Mesenchymal stem cell (in vitro differentiated cells and primary cell): ENCODE measurements around the gene RBM14.

ENCODE experiments used
- DNase-seq: peaks from one replicate; pipeline ENCODE4 v3.0.0-alpha.2; 2013
- H2AFZ ChIP-seq: one replicate; pipeline ENCODE4 v1.6.1; 2013; ENCODE audit warnings: low read depth, mild to moderate bottlenecking, control low read depth, inconsistent platforms, low read length, moderate library complexity
- H2AK5ac ChIP-seq: 2 replicates; pipeline ENCODE4 v1.6.1; 2013; ENCODE audit warnings: low read length, moderate library complexity, mild to moderate bottlenecking, inconsistent platforms; ENCODE audit not compliant: severe bottlenecking
- H2BK120ac ChIP-seq: one replicate; pipeline ENCODE4 v1.6.1; 2013; ENCODE audit warnings: low read depth, mild to moderate bottlenecking, inconsistent platforms, low read length, moderate library complexity
- H2BK12ac ChIP-seq, 2 experiments: one replicate each; pipeline ENCODE4 v1.6.1; 2013; ENCODE audit warnings: inconsistent platforms in 2 of 2, low read length in 2 of 2, mild to moderate bottlenecking in 2 of 2, moderate library complexity in 2 of 2, control low read depth in 1 of 2
- H2BK15ac ChIP-seq: one replicate; pipeline ENCODE4 v1.6.1; 2013; ENCODE audit warnings: mild to moderate bottlenecking, low read depth, inconsistent platforms; ENCODE audit not compliant: poor library complexity, severe bottlenecking
- H2BK5ac ChIP-seq: 2 replicates; pipeline ENCODE4 v1.6.1; 2013; ENCODE audit warnings: low read depth, mild to moderate bottlenecking, low read length, control low read depth, inconsistent platforms; ENCODE audit not compliant: poor library complexity, severe bottlenecking
- H3K14ac ChIP-seq, 2 experiments: one replicate each; pipeline ENCODE4 v1.6.1; 2013; ENCODE audit warnings: inconsistent platforms in 2 of 2, low read length in 2 of 2, control low read depth in 1 of 2, mild to moderate bottlenecking in 1 of 2, moderate library complexity in 1 of 2
- H3K18ac ChIP-seq, 2 experiments: one replicate each; pipeline ENCODE4 v1.6.1; 2013; ENCODE audit warnings: inconsistent platforms in 2 of 2, low read length in 2 of 2, control low read depth in 1 of 2, low read depth in 1 of 2, mild to moderate bottlenecking in 1 of 2
- H3K23ac ChIP-seq, 2 experiments: one replicate each; pipeline ENCODE4 v1.6.1; 2013; ENCODE audit warnings: inconsistent platforms in 2 of 2, low read length in 2 of 2, mild to moderate bottlenecking in 2 of 2, moderate library complexity in 2 of 2, control low read depth in 1 of 2
- H3K27ac ChIP-seq: 2 replicates; pipeline ENCODE4 v1.5.1; 2013; ENCODE audit warnings: mild to moderate bottlenecking, moderate library complexity, low read length, control low read depth, inconsistent platforms; ENCODE audit not compliant: poor library complexity, severe bottlenecking
- H3K27me3 ChIP-seq, 2 experiments: 2 replicates each; pipeline versions ENCODE4 v1.6.1 to v1.7.0; 2013; ENCODE audit warnings: low read length in 2 of 2, mild to moderate bottlenecking in 2 of 2, moderate library complexity in 2 of 2, control low read depth in 1 of 2, inconsistent platforms in 1 of 2; ENCODE audit not compliant: control insufficient read depth in 1 of 2, insufficient read depth in 1 of 2
- H3K36me3 ChIP-seq, 2 experiments: 2 replicates each; pipeline versions ENCODE4 v1.6.1 to v1.7.0; 2013; ENCODE audit warnings: low read length in 2 of 2, control low read depth in 1 of 2, inconsistent platforms in 1 of 2, low read depth in 1 of 2, mild to moderate bottlenecking in 1 of 2; ENCODE audit not compliant: insufficient read depth in 2 of 2, control insufficient read depth in 1 of 2
- H3K4ac ChIP-seq, 2 experiments: one replicate each; pipeline ENCODE4 v1.6.1; 2013; ENCODE audit warnings: inconsistent platforms in 2 of 2, low read length in 2 of 2, mild to moderate bottlenecking in 2 of 2, moderate library complexity in 2 of 2, control low read depth in 1 of 2, low read depth in 1 of 2
- H3K4me1 ChIP-seq: 2 replicates; pipeline ENCODE4 v1.6.1; 2013; ENCODE audit warnings: low read depth, low read length, control low read depth; ENCODE audit not compliant: control insufficient read depth, insufficient read depth
- H3K4me2 ChIP-seq: 2 replicates; pipeline ENCODE4 v1.6.1; 2013; ENCODE audit warnings: low read length, mild to moderate bottlenecking, inconsistent platforms; ENCODE audit not compliant: poor library complexity, severe bottlenecking
- H3K4me3 ChIP-seq, 2 experiments: 2 replicates each; pipeline versions ENCODE4 v1.5.1 to v1.7.0; 2013; ENCODE audit warnings: low read length in 2 of 2, mild to moderate bottlenecking in 2 of 2, control low read depth in 1 of 2, low read depth in 1 of 2; ENCODE audit not compliant: insufficient read depth in 1 of 2
- H3K79me1 ChIP-seq: replicated peaks from 2 replicates; pipeline ENCODE4 v1.6.1; 2013; ENCODE audit warnings: mild to moderate bottlenecking, control low read depth, low read length, inconsistent platforms; ENCODE audit not compliant: poor library complexity, severe bottlenecking
- H3K9ac ChIP-seq: 2 replicates; pipeline ENCODE4 v1.7.0; 2013; ENCODE audit warnings: mild to moderate bottlenecking, low read length, moderate library complexity
- H3K9me3 ChIP-seq: 2 replicates; pipeline ENCODE4 v1.7.0; 2013; ENCODE audit warnings: mild to moderate bottlenecking, low read length; ENCODE audit not compliant: control insufficient read depth
- H4K8ac ChIP-seq: one replicate; pipeline ENCODE4 v1.6.1; 2013; ENCODE audit warnings: inconsistent platforms, mild to moderate bottlenecking, low read length, moderate library complexity
- H4K91ac ChIP-seq: one replicate; pipeline ENCODE4 v1.6.1; 2013; ENCODE audit warnings: mild to moderate bottlenecking, low read length, inconsistent platforms
- WGBS: methylation state at CpG from one replicate; pipeline ENCODE4 v1.1.7; 2013; ENCODE audit warnings: mixed read lengths; 5-methylcytosine and 5-hydroxymethylcytosine counted together

RBM14 gene

DNA sequence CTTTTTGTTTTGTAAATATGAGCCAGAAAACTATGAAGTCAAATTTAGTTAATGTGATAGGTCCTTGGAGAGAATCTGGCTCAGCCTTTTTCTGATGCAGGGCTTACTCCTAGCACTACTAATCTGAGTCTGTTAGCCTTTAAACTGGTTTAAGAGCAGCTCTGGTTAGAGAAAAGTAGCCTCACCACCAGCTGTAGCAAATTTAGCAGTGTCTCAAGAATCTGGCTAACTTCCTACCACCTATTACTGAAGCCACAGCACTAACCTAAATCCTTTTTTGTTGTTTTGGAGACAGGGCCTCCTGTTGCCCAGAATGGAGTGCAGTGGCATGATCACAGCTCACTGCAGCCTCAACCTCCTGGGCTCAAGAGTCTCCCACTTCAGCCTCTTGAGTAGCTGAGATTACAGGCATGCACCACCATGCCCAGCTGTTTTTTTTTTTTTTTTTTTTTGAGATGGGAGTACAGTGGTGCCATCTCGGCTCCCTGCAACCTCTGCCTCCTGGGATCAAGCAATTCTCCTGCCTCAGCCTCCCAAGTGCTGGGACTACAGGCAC lies 47.4 kb downstream of the RBM14 start:
- no peaks in the 10 kb centered on the region for H3K4me1 ChIP-seq
- no peak overlapping the region for H3K23ac ChIP-seq
- no peak overlapping the region for H3K4me2 ChIP-seq
- WGBS = no CpG with 5 or more reads among the region's 1 CpG
- no peak overlapping the region for H3K18ac ChIP-seq
- no peaks in the 10 kb centered on the region for H3K27me3 ChIP-seq
- no peak overlapping the region for H3K9ac ChIP-seq
- no peak overlapping the region for H3K4me3 ChIP-seq
- H3K36me3 ChIP-seq = peaks cover 37 to 83% of the 10 kb centered on the region in 2 experiments
- no peak overlapping the region for H2BK120ac ChIP-seq
- no peak overlapping the region for H2BK12ac ChIP-seq
- no peak overlapping the region for H3K14ac ChIP-seq
- H3K4ac ChIP-seq = no peak overlapping the region
- DNase-seq = no peak
- no peak overlapping the region for H2BK15ac ChIP-seq
- H3K27ac ChIP-seq = no peak overlapping the region
- H4K91ac ChIP-seq = no peak overlapping the region
- H2AFZ ChIP-seq = no peak overlapping the region
- no peak overlapping the region for H2BK5ac ChIP-seq
- H3K9me3 ChIP-seq = no peaks in the 10 kb centered on the region
- H2AK5ac ChIP-seq = no peak overlapping the region
- no peak overlapping the region for H4K8ac ChIP-seq
- H3K79me1 ChIP-seq = peaks cover 25% of the 10 kb centered on the region

GRCh38 chr11:66665369-66665768 lies 48.9 kb downstream of the RBM14 start:
- Histone ChIP-seq H2BK12ac (no peak overlapping the region), H4K8ac (no peak overlapping the region), H2BK15ac (no peak overlapping the region), H3K4ac (no peak overlapping the region), H3K27me3 (no peaks in the 10 kb centered on the region), H3K23ac (no peak overlapping the region), H3K4me1 (no peaks in the 10 kb centered on the region), H3K14ac (no peak overlapping the region), H4K91ac (no peak overlapping the region), H3K27ac (no peak overlapping the region), H3K79me1 (peaks cover 25% of the 10 kb centered on the region), H2BK120ac (no peak overlapping the region), H3K4me3 (no peak overlapping the region), H2BK5ac (no peak overlapping the region), H3K4me2 (no peak overlapping the region), H3K9ac (no peak overlapping the region), H3K36me3 (peaks cover 34 to 80% of the 10 kb centered on the region in 2 experiments), H2AFZ (no peak overlapping the region), H3K9me3 (no peaks in the 10 kb centered on the region), H3K18ac (no peak overlapping the region), H2AK5ac (no peak overlapping the region)
- DNase-seq = no peak
- 97% methylated on average over 7 of the region's 11 CpGs for WGBS

DNA sequence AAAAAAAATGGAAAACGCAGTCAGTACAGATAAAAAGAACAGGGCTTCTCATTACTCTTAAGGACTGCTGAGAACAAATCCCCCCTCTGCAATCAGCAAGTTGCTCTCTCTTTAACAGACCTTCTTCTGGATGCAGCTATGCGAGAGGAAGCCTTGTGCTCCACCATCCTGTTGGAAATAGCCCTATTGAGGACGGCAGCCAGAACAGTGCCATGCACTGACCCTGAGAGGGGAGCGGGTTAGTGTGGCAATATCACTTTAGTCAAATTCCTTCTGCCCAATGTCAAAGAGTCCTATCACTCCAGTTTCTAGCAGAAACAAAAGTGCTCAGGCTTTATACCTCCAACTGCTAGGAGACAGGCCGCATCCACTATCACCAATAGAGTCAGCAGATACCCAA lies 54.4 kb downstream of the RBM14 start:
- Histone ChIP-seq H3K18ac (no peak overlapping the region), H2AK5ac (no peak overlapping the region), H3K79me1 (peaks cover 23% of the 10 kb centered on the region), H3K36me3 (peaks cover 14 to 61% of the 10 kb centered on the region in 2 experiments), H3K4me1 (peaks cover 2% of the 10 kb centered on the region), H2BK120ac (no peak overlapping the region), H3K9ac (no peak overlapping the region), H3K9me3 (no peaks in the 10 kb centered on the region), H3K14ac (no peak overlapping the region), H3K27ac (no peak overlapping the region), H2BK5ac (no peak overlapping the region), H3K4me2 (no peak overlapping the region), H4K8ac (no peak overlapping the region), H3K4me3 (no peak overlapping the region), H2AFZ (no peak overlapping the region), H3K27me3 (no peaks in the 10 kb centered on the region), H4K91ac (no peak overlapping the region), H2BK15ac (no peak overlapping the region), H3K23ac (no peak overlapping the region), H2BK12ac (no peak overlapping the region), H3K4ac (no peak overlapping the region)
- WGBS = 91% methylated on average over 5 of the region's 5 CpGs
- DNase-seq = no peak

GRCh38 chr11:66674964-66675602 lies 58.7 kb downstream of the RBM14 start:
- Histone ChIP-seq H4K8ac (no peak overlapping the region), H2BK5ac (no peak overlapping the region), H3K23ac (no peak overlapping the region), H3K4ac (no peak overlapping the region), H2BK15ac (no peak overlapping the region), H2AK5ac (no peak overlapping the region), H3K14ac (no peak overlapping the region), H3K27me3 (no peaks in the 10 kb centered on the region), H2AFZ (no peak overlapping the region), H2BK12ac (no peak overlapping the region), H2BK120ac (no peak overlapping the region), H3K4me3 (no peak overlapping the region), H3K4me1 (peaks cover 7% of the 10 kb centered on the region), H3K9ac (no peak overlapping the region), H3K27ac (no peak overlapping the region), H3K36me3 (peaks cover 8 to 30% of the 10 kb centered on the region in 2 experiments), H3K18ac (no peak overlapping the region), H3K4me2 (no peak overlapping the region), H4K91ac (no peak overlapping the region), H3K9me3 (no peaks in the 10 kb centered on the region), H3K79me1 (peaks cover 11% of the 10 kb centered on the region)
- WGBS = 100% methylated on average over 1 of the region's 2 CpGs
- no peak for DNase-seq
